A549 treated with Mapracorat at 1 μM for 4 hours (cell line): ENCODE data around the gene RPS8. TPM values are rescaled to one million over a fixed set of nuclear protein-coding genes. Genes with fewer than 3 reads are reported as not detected.

Source experiments
- total RNA-seq: library from RNA; stranded (reverse); fragments of 200-300 nt; extraction: Qiagen RNA extraction; gene quantifications from 5 replicates; pipeline ENCODE4 v1.2.3, GENCODE V29; 2022

RPS8 gene
- 1,530 to 1,730 TPM (median 1,691 TPM) in 5 replicates for total RNA-seq

GRCh38 chr1:44775078-44775929 is at the start of gene RPS8:
Gene RPS8, plus strand, starts transcription at chr1:44775540. Its CDS starts 57 bp downstream, at chr1:44775597.

GRCh38 chr1:44730741-44731512 is 44.4 kb upstream of the RPS8 start, which contains the start of gene RNU5D-1:
Gene RNU5D-1, minus strand, starts transcription at chr1:44731170.

DNA sequence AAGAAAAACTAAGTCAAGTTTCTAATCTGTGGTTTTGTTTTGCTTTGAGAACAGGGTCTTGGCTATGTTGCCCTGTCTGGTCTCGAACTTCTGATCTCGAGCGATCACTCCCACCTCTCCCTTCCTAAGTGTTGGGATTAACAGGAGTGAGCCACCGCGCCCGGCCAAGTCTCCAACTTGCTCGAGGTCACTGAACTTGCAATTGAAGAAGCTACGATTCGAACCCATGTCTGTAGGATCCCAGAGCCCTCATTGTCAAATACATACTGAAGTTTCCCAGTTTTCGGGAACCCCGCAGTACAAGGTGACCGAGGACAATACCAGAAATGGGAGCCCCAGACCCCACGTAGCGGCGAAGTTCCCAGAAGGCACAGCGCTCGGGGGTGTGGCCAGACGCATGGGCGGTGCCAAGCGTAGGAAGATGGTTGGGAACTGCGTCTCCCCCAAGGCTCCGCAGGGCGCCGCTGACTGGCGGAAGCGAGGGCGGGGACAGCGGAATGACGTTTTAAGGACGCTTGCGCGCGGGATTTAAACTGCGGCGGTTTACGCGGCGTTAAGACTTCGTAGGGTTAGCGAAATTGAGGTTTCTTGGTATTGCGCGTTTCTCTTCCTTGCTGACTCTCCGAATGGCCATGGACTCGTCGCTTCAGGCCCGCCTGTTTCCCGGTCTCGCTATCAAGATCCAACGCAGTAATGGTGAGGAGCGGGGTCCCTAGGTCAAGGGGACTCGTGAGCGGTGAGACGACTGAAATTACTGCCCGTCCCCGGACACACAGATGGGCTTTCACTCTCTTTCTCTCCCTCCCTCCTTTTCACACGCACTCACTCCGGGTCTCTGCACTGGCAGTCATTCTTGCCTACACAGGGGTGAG is 35.8 kb upstream of the RPS8 start, which contains the start of gene KIF2C:
Gene KIF2C, plus strand, starts transcription at position 531 of the 872 bp plus-strand sequence. Its CDS starts 96 bp downstream, at position 627.

DNA sequence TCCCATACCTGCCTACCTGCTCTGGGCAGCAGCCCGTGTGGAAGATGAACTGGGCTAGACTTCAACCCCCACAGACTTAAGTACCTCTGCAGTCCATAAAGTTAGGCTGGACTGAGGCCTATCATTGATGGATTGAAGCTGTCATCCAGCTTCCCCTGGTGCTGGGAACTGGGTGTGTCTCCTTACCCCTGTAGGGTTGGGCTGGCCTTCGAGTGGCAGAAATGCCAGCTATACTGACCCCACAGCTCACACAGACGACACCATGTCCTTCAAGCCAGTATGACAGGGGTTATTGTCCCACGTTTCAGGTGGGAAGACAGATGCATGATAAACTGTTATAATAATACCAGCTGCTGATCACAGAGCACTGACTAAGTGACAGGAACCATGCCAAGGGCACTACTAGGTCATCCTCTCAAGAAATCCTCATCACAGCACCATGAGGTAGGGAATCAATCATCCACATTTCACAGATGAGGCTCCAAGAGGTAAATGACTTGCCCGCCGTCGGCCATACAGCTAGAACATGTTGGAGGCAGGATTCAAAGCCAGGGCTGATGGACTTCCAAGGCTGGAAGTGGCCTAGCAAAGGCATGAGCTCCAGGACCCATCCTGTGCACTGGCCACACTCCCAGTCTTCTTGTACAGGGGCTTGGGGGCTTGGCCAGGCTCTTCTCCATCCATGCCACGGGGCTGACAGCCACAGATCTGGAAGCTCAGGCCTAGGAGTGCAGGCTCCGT is 12.9 kb downstream of the RPS8 start, which contains the start of gene BEST4:
Gene BEST4, minus strand, starts transcription at position 51 of the 741 bp plus-strand sequence. CDS start 465 bp downstream, outside the sequence.

DNA sequence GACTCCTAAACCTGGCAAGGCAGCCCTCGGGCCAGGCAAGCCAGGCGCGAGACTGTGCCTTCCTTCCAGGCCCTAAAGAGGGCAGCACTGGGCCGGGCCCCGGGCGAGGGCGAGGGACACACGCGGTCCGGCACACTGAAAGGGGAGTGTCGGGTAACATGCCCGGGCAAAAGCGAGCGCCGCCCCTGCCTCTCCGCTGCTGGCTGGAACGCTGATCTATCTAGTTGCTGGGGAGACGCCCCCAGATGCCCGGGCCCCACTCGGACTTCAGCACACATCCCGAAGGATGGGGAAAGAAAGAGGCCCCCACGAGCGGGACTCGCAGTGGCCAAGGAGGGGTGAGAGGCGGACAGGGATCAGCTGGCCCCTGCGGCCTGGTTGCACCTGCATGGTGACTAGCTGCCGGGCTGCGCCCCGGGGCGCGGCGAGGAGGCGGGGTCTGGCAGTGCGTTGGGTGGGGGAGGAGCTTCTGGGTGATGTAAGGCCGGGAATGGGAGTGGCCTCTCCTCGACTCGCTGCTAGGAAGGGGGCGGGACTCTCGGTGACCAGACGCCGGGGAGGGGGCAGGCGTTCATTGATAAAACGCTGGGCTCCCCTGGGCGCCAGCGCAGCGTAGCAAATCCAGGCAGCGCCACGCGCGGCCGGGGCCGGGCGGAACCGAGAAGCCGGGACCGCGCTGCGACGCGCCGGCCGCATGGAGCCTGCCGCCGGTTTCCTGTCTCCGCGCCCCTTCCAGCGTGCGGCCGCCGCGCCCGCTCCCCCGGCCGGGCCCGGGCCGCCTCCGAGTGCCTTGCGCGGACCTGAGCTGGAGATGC is 24.6 kb downstream of the RPS8 start, which contains the start of gene PLK3:
Gene PLK3, plus strand, starts transcription at position 608 of the 815 bp plus-strand sequence. Its CDS starts 87 bp downstream, at position 695.

GRCh38 chr1:44806704-44807363 is 31.5 kb downstream of the RPS8 start, which contains the start of gene DYNLT4:
Gene DYNLT4, minus strand, starts transcription at chr1:44807351. Its CDS starts 683 bp downstream, at chr1:44806668.

GRCh38 chr1:44808063-44808937 is 33.0 kb downstream of the RPS8 start, which contains the start of gene BTBD19:
Gene BTBD19, plus strand, starts transcription at chr1:44808523. Its CDS starts 298 bp downstream, at chr1:44808821.

Other genes with a start within 250 kb of the RPS8 start
- 6.8 to 11.9 TPM (median 9.3 TPM) in 5 replicates for gene TMEM53, start 101.1 kb upstream of the RPS8 start, total RNA-seq
- 0.38 to 1.2 TPM (median 0.98 TPM) in 5 replicates for gene ARMH1, start 100.8 kb upstream of the RPS8 start, total RNA-seq
- gene RNU5D-1, start 44.4 kb upstream of the RPS8 start, total RNA-seq: not detected in 5 replicates
- 36.7 to 41.0 TPM (median 39.3 TPM) in 5 replicates for gene KIF2C, start 35.7 kb upstream of the RPS8 start, total RNA-seq
- 0.29 to 0.51 TPM (median 0.42 TPM) in 5 replicates for gene BEST4, start 12.6 kb downstream of the RPS8 start, total RNA-seq
- gene PLK3, start 24.8 kb downstream of the RPS8 start, total RNA-seq: 12.5 to 20.9 TPM (median 20.0 TPM) in 5 replicates
- 0.20 to 0.76 TPM (median 0.45 TPM) in 5 replicates for gene DYNLT4, start 31.8 kb downstream of the RPS8 start, total RNA-seq
- 2.3 to 3.4 TPM (median 2.7 TPM) in 5 replicates for gene BTBD19, start 33.0 kb downstream of the RPS8 start, total RNA-seq
- 0.11 to 0.31 TPM (median 0.14 TPM) in 5 replicates for gene PTCH2, start 67.7 kb downstream of the RPS8 start, total RNA-seq
- 16.2 to 18.7 TPM (median 16.8 TPM) in 5 replicates for gene EIF2B3, start 211.1 kb downstream of the RPS8 start, total RNA-seq
- gene HECTD3, start 235.8 kb downstream of the RPS8 start, total RNA-seq: 13.7 to 19.5 TPM (median 18.6 TPM) in 5 replicates
- 47.4 to 50.6 TPM (median 49.9 TPM) in 5 replicates for gene UROD, start 236.7 kb downstream of the RPS8 start, total RNA-seq